Occipital lobe (tissue), 2 donors: ENCODE measurements around the gene CELF4. TPM values are rescaled to one million over a fixed set of nuclear protein-coding genes. Genes with fewer than 3 reads are reported as not detected.

Experiments used
- DNase-seq: peaks from one replicate; lab custom pipeline; 2025; lab: John Stamatoyannopoulos, UW
- total RNA-seq: library from RNA; depleted of rRNA; stranded (reverse); fragments of >200 nt; gene quantifications from one replicate; pipeline ENCODE4 v1.2.3, GENCODE V29; 2014

The CELF4 gene
- total RNA-seq, 1 donor from 2014 or later: 60.7 TPM

- peak; percentile 60 for DNase-seq
Measured at GRCh38 chr18:37421341-37422077, 144.1 kb downstream of the CELF4 start.

- DNase-seq: no peak
Measured at GRCh38 chr18:37420315-37420880, 145.2 kb downstream of the CELF4 start.

- no peak for DNase-seq
Measured at GRCh38 chr18:37419866-37420265, 145.7 kb downstream of the CELF4 start.

GRCh38 chr18:37419315-37419714, 146.3 kb downstream of the CELF4 start:
- DNase-seq: no peak

- DNase-seq: no peak
Measured at GRCh38 chr18:37414816-37415215, 150.8 kb downstream of the CELF4 start.

- DNase-seq: no peak
Measured at GRCh38 chr18:37412829-37413228, 152.8 kb downstream of the CELF4 start.

- DNase-seq: no peak
Measured at GRCh38 chr18:37412333-37412732, 153.3 kb downstream of the CELF4 start.

GRCh38 chr18:37409878-37410277, 155.7 kb downstream of the CELF4 start:
- DNase-seq: no peak

- DNase-seq: no peak
Measured at GRCh38 chr18:37408676-37409265, 156.8 kb downstream of the CELF4 start.

GRCh38 chr18:37407571-37407970, 158.0 kb downstream of the CELF4 start:
- no peak for DNase-seq

GRCh38 chr18:37405772-37406171, 159.8 kb downstream of the CELF4 start:
- no peak for DNase-seq

- DNase-seq: no peak
Measured at GRCh38 chr18:37405229-37405628, 160.4 kb downstream of the CELF4 start.

GRCh38 chr18:37403788-37404187, 161.8 kb downstream of the CELF4 start:
- no peak for DNase-seq

GRCh38 chr18:37403100-37403781, 162.4 kb downstream of the CELF4 start:
- peak; percentile 30 for DNase-seq

GRCh38 chr18:37402735-37403099, 162.9 kb downstream of the CELF4 start:
- DNase-seq: no peak

- DNase-seq: no peak
Measured at GRCh38 chr18:37400802-37401201, 164.8 kb downstream of the CELF4 start.

GRCh38 chr18:37398248-37398920, 167.2 kb downstream of the CELF4 start:
- DNase-seq: no peak

GRCh38 chr18:37397814-37398213, 167.8 kb downstream of the CELF4 start:
- no peak for DNase-seq

GRCh38 chr18:37396971-37397720, 168.5 kb downstream of the CELF4 start:
- no peak for DNase-seq

- no peak for DNase-seq
Measured at GRCh38 chr18:37395631-37396030, 170.0 kb downstream of the CELF4 start.

- DNase-seq: no peak
Measured at GRCh38 chr18:37395138-37395537, 170.5 kb downstream of the CELF4 start.
